ENCODE measurements around the gene SLC45A2. TPM values are rescaled to one million over a fixed set of nuclear protein-coding genes. Genes with fewer than 3 reads are reported as not detected.

SLC45A2 gene
- total RNA-seq, 2 experiments from 2014 or later, result not detected

DNA sequence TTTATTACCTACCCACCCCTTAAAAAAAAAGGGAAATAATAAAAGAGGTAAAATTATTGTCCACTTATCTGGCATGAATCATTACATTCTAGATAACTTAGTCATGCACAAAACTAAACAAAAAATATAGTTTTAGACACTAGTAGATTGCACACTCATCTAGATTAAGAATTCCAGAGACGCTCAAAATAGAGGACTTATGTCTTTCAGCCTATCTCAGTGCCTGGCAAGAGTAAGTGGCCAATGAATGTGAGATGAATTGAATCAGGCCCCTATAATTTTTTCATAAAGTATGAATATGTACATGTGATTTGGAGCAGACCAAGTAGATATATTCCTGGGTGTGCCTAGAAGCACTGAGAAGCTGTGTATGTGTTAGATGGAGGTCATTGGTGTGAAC is 50.3 kb downstream of the SLC45A2 start:
- Histone ChIP-seq H3K4me1 (ENCODE audit: insufficient read depth, low read length, poor library complexity, severe bottlenecking) (no peaks in the 10 kb centered on the region), H2AFZ (ENCODE audit: low read length) (no peak overlapping the region), H3K36me3 (ENCODE audit: insufficient read depth, low read length) (no peaks in the 10 kb centered on the region), H3K79me2 (ENCODE audit: insufficient read depth, low read depth, low read length) (no peaks in the 10 kb centered on the region), H3K9me3 (ENCODE audit: low read length) (no peaks in the 10 kb centered on the region), H3K4me2 (ENCODE audit: low read length) (no peak overlapping the region), H3K27ac (ENCODE audit: low read depth, low read length, poor library complexity, severe bottlenecking) (no peak overlapping the region), H3K4me3 (ENCODE audit: low read depth, low read length, poor library complexity, severe bottlenecking) (no peak overlapping the region), H3K9me2 (ENCODE audit: insufficient read depth, low read length) (no peaks in the 10 kb centered on the region), H4K20me1 (ENCODE audit: insufficient read depth, low read length) (no peaks in the 10 kb centered on the region)
- CTCF ChIA-PET (ENCODE audit: unreplicated experiment), result no interaction called here
- no peak for DNase-seq (ENCODE audit: low spot score)
- intact Hi-C loops (cut with micrococcal nuclease; ENCODE audit: unreplicated experiment), result loop anchor here (1.0 kb wide), 1 partner anchor 498 kb away; no protein-coding TSS in a partner anchor
- BruUV-seq (replicated peaks), result no TSS peak
- POLR2A ChIA-PET, result interaction anchor here (1.3 kb wide), 1 partner anchor 114 kb away, joined by 3 read pairs; no protein-coding TSS in a partner anchor
- TF ChIP-seq, protein P1, sequence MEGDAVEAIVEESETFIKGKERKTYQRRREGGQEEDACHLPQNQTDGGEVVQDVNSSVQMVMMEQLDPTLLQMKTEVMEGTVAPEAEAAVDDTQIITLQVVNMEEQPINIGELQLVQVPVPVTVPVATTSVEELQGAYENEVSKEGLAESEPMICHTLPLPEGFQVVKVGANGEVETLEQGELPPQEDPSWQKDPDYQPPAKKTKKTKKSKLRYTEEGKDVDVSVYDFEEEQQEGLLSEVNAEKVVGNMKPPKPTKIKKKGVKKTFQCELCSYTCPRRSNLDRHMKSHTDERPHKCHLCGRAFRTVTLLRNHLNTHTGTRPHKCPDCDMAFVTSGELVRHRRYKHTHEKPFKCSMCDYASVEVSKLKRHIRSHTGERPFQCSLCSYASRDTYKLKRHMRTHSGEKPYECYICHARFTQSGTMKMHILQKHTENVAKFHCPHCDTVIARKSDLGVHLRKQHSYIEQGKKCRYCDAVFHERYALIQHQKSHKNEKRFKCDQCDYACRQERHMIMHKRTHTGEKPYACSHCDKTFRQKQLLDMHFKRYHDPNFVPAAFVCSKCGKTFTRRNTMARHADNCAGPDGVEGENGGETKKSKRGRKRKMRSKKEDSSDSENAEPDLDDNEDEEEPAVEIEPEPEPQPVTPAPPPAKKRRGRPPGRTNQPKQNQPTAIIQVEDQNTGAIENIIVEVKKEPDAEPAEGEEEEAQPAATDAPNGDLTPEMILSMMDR (conservative IDR thresholded peaks at IDR 0.05; ENCODE audit: low read length), result no peak
- no peak for TF ChIP-seq EZH2phosphoT487 (IDR thresholded peaks at IDR 0.05; ENCODE audit: borderline replicate concordance, low read depth, low read length)

DNA sequence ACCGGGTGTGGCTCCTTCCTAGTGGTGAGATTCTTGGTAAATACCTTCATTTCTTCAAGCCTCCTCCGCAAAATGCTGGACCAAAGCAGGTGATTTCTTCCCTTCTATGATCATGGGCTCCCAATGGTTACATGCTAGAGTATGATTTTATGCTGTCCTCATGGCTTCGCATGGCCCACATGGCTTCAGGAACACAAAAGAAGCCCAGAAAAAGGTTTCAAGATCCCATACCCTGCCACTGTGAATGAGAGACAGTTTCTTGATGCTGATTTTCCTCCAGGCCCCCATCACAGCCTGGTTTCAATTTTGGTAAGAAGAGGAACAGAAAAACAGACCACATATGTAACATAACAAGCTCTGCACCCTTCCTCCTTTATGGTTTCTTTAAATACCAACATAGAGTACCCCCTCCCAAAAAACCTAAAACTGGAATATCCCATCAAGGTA is 50.7 kb downstream of the SLC45A2 start:
- DNase-seq (ENCODE audit: low spot score), result no peak

GRCh38 chr5:33931136-33931535 is 53.4 kb downstream of the SLC45A2 start:
- TF ChIP-seq, protein P1 (conservative IDR thresholded peaks at IDR 0.05; ENCODE audit: low read length), result no peak
- TF ChIP-seq EZH2phosphoT487 (IDR thresholded peaks at IDR 0.05; ENCODE audit: borderline replicate concordance, low read depth, low read length), result no peak
- CTCF ChIA-PET (ENCODE audit: unreplicated experiment), result no interaction called here
- intact Hi-C loops (cut with micrococcal nuclease; ENCODE audit: unreplicated experiment), result no loop called here

More for the DNA sequence above, 50.7 kb downstream of the SLC45A2 start:
- no peak for TF ChIP-seq EZH2phosphoT487 (IDR thresholded peaks at IDR 0.05; ENCODE audit: borderline replicate concordance, low read depth, low read length)
- TF ChIP-seq, protein P1 (conservative IDR thresholded peaks at IDR 0.05; ENCODE audit: low read length), result no peak
- Histone ChIP-seq H3K9me2 (ENCODE audit: insufficient read depth, low read length) (no peaks in the 10 kb centered on the region), H3K4me3 (ENCODE audit: low read depth, low read length, poor library complexity, severe bottlenecking) (no peak overlapping the region), H2AFZ (ENCODE audit: low read length) (no peak overlapping the region), H3K79me2 (ENCODE audit: insufficient read depth, low read depth, low read length) (no peaks in the 10 kb centered on the region), H3K36me3 (ENCODE audit: insufficient read depth, low read length) (no peaks in the 10 kb centered on the region), H3K9me3 (ENCODE audit: low read length) (no peaks in the 10 kb centered on the region), H4K20me1 (ENCODE audit: insufficient read depth, low read length) (no peaks in the 10 kb centered on the region), H3K4me2 (ENCODE audit: low read length) (no peak overlapping the region), H3K27ac (ENCODE audit: low read depth, low read length, poor library complexity, severe bottlenecking) (no peak overlapping the region), H3K4me1 (ENCODE audit: insufficient read depth, low read length, poor library complexity, severe bottlenecking) (no peaks in the 10 kb centered on the region)
- no TSS peak for BruUV-seq (replicated peaks)
- POLR2A ChIA-PET, result interaction anchor here (0.7 to 1.3 kb wide), 2 partner anchors 25 to 115 kb away, joined by 3 read pairs; no protein-coding TSS in a partner anchor
- intact Hi-C loops (cut with micrococcal nuclease; ENCODE audit: unreplicated experiment), result loop anchor here (1.0 kb wide), 1 partner anchor 497 kb away; no protein-coding TSS in a partner anchor
- CTCF ChIA-PET (ENCODE audit: unreplicated experiment), result no interaction called here

More at GRCh38 chr5:33931136-33931535, 53.4 kb downstream of the SLC45A2 start:
- H2AFZ ChIP-seq (ENCODE audit: low read length), result no peak overlapping the region
- POLR2A ChIA-PET, result no interaction called here
- no peaks in the 10 kb centered on the region for H3K36me3 ChIP-seq (ENCODE audit: insufficient read depth, low read length)
- H3K4me1 ChIP-seq (ENCODE audit: insufficient read depth, low read length, poor library complexity, severe bottlenecking), result no peaks in the 10 kb centered on the region
- DNase-seq (ENCODE audit: low spot score), result no peak
- H3K4me2 ChIP-seq (ENCODE audit: low read length), result no peak overlapping the region
- no peak overlapping the region for H3K27ac ChIP-seq (ENCODE audit: low read depth, low read length, poor library complexity, severe bottlenecking)
- no peak overlapping the region for H3K4me3 ChIP-seq (ENCODE audit: low read depth, low read length, poor library complexity, severe bottlenecking)
- no peaks in the 10 kb centered on the region for H3K79me2 ChIP-seq (ENCODE audit: insufficient read depth, low read depth, low read length)
- H4K20me1 ChIP-seq (ENCODE audit: insufficient read depth, low read length), result no peaks in the 10 kb centered on the region
- BruUV-seq (replicated peaks), result no TSS peak
- no peaks in the 10 kb centered on the region for H3K9me2 ChIP-seq (ENCODE audit: insufficient read depth, low read length)
- H3K9me3 ChIP-seq (ENCODE audit: low read length), result no peaks in the 10 kb centered on the region
